ENCODE measurements around the gene CAND2.

- TF ChIP-seq EP300 (IDR thresholded peaks at IDR 0.05; ENCODE audit: borderline replicate concordance in 1 of 2, low read depth in 2 of 2, low read length in 2 of 2) (no peak), MAX (IDR thresholded peaks at IDR 0.05) (no peak), CTCF (IDR thresholded peaks at IDR 0.05; ENCODE audit: control extremely low read depth in 1 of 3, insufficient read depth in 1 of 3, low read depth in 1 of 3, low read length in 3 of 3) (no peak)
Measured at GRCh38 chr3:12803371-12803770, 6.9 kb downstream of the CAND2 start.

Measured in H1 (cell line).